ENCODE results near the gene CCDC152. TPM values are rescaled to one million over a fixed set of nuclear protein-coding genes. Genes with fewer than 3 reads are reported as not detected.

Gene CCDC152
- total RNA-seq, 1 experiment from 2014 or later: 0.13 TPM

GRCh38 chr5:42837601-42838000, 81.0 kb downstream of the CCDC152 start:
- Histone ChIP-seq H3K23me2 (ENCODE audit: insufficient read length, low read depth, low read length, poor library complexity, severe bottlenecking) (no peaks in the 10 kb centered on the region), H3K27ac (ENCODE audit: insufficient read length, low read depth, low read length) (no peak overlapping the region), H3K14ac (ENCODE audit: insufficient read depth, low read length) (no peak overlapping the region), H3T11ph (ENCODE audit: low read length) (no peak overlapping the region), H2BK15ac (ENCODE audit: low read depth, low read length) (no peak overlapping the region), H3K9me3 (ENCODE audit: control insufficient read depth, low read depth, low read length) (no peaks in the 10 kb centered on the region), H4K5ac (ENCODE audit: insufficient read length, low read depth, low read length) (no peak overlapping the region), H2AK5ac (ENCODE audit: insufficient read length, low read length) (no peak overlapping the region), H4K20me1 (ENCODE audit: control insufficient read depth, insufficient read depth, insufficient read length) (no peaks in the 10 kb centered on the region), H2BK5ac (ENCODE audit: insufficient read length, low read length) (no peak overlapping the region), H3K27me3 (ENCODE audit: insufficient read depth, low read length) (no peaks in the 10 kb centered on the region), H3K4me2 (ENCODE audit: insufficient read depth, insufficient read length, low read length) (no peak overlapping the region), H4K8ac (replicated peaks; ENCODE audit: insufficient read length, low read depth, low read length) (no peak overlapping the region), H3K56ac (ENCODE audit: insufficient read length, low read depth, low read length) (no peak overlapping the region), H3K79me1 (ENCODE audit: insufficient read depth, low read depth, low read length, poor library complexity, severe bottlenecking) (no peaks in the 10 kb centered on the region), H3K23ac (ENCODE audit: insufficient read length, low read depth, low read length) (no peak overlapping the region), H3K4me1 (ENCODE audit: insufficient read depth, low read length) (no peaks in the 10 kb centered on the region), H2BK20ac (ENCODE audit: low read depth, low read length, poor library complexity, severe bottlenecking) (no peak overlapping the region), H2BK12ac (ENCODE audit: insufficient read length, low read depth, low read length) (no peak overlapping the region), H3K79me2 (ENCODE audit: insufficient read depth, low read length) (no peaks in the 10 kb centered on the region), H3K4ac (ENCODE audit: low read depth, low read length) (no peak overlapping the region), H2AFZ (ENCODE audit: low read length) (no peak overlapping the region), H4K91ac (ENCODE audit: insufficient read length, low read depth, low read length) (no peak overlapping the region), H3K18ac (ENCODE audit: insufficient read length, low read depth, low read length) (no peak overlapping the region), H3K9ac (ENCODE audit: extremely low read depth, insufficient read length, low read length) (no peak overlapping the region), H2BK120ac (ENCODE audit: low read depth, low read length, poor library complexity, severe bottlenecking) (no peak overlapping the region)
- H3K36me3 Mint-ChIP-seq (ENCODE audit: insufficient read depth in 1 of 3, low read depth in 3 of 3): no peaks in the 10 kb centered on the region
- no CpG with 5 or more reads among the region's 3 CpGs for WGBS (ENCODE audit: extremely low coverage, insufficient read length, low lambda C conversion rate)
- H3K4me3 Mint-ChIP-seq: no peak overlapping the region
- no peaks in the 10 kb centered on the region for H3K27me3 Mint-ChIP-seq (ENCODE audit: low read depth)
- DNase-seq: no peak
- H3K27ac Mint-ChIP-seq: no peak overlapping the region
- TF ChIP-seq CTCF (conservative IDR thresholded peaks at IDR 0.05): no peak
- peaks cover 0 to 4% of the 10 kb centered on the region in 2 experiments; a peak in 2 of 5 replicates for H3K9me3 Mint-ChIP-seq
- H3K4me1 Mint-ChIP-seq: no peaks in the 10 kb centered on the region
